T47D (cell line): Measurements from ENCODE around the gene CFAP73.

Experiments
- DNase-seq, 2 experiments: peaks; one replicate each; pipeline versions ENCODE4 v3.0.0 to v3.0.0-alpha.2; 2011 to 2012; ENCODE audit warnings: low read depth in 1 of 2, low spot score in 1 of 2
- JUND ChIP-seq: IDR thresholded peaks from 2 replicates; pipeline ENCODE4 v1.6.1; 2012; ENCODE audit warnings: low read depth
- in situ Hi-C: cut with HindIII; loops from 2 replicates; pipeline ENCODE4 v1.10.0; 2016; ENCODE audit warnings: low sequenced_read_pairs, low pct_unique_long_range_greater_than_20kb

The CFAP73 gene

DNA sequence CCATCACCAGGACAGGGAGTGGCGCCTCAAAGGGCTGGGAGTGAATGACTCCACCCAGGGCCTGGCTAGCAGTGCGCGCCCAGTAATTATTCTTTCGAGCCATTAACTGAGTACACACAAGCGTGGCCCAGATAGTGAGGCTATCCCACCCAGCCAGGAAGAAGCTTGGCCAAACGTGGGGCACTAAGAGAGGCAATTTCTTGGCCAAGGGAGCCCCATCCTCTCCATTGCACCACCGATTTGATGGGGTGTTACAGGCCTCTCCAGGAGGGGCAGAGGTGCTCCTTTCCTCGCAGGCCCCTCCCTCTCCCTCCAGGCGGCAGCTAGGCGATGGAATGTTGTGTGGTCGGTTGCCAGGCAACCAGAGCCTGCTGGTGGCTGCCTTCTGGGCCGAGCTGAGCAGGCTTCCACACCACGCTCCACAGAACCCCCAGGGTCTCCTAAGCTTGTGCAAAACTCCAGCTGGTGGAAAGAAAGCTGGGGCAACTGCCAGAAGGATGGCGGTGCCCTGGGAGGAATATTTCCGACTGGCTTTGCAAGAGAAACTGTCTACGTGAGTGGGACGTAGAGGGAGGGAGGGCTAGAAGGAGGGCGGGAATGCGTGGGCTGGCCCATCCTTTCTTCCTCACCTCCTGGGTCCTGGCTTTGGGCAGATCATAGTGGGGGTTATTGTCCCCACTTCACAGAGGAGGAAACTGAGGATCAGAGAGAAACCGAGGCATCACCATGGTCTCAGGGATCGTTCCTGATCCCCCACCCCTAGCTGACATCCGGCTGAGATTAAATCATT lies at the start of gene CFAP73:
CFAP73 (plus strand) TSS at position 364 of the 790 bp plus-strand sequence; CDS start at position 498, 134 bp downstream.
- DNase-seq: peak; percentile 79 to 92

DNA sequence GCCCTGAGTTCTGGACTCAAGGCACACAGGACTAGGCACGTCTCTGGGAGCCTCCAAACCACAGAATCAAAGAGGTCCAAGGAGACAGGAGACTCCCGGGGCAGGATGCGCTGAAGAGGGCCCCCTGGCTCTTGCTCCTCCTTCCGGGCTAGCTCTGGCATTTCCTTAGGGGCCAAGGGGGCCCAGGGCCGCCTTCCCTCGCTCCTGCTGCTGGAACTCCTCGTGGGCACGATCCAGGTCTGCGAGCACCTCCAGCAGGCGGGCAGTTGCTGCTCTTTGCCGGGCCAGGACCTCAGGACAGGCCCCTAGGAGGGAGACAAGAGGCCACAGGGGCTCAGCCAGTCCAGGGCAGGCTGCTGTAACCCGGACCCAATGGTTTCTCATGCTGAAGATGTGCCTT lies 49.8 kb upstream of the CFAP73 start:
- DNase-seq: no peak
- in situ Hi-C loops: no loop called here
- TF ChIP-seq JUND: no peak

More for the DNA sequence above, at the start of gene CFAP73:
- no peak for TF ChIP-seq JUND
- in situ Hi-C loops: no loop called here

DNA sequence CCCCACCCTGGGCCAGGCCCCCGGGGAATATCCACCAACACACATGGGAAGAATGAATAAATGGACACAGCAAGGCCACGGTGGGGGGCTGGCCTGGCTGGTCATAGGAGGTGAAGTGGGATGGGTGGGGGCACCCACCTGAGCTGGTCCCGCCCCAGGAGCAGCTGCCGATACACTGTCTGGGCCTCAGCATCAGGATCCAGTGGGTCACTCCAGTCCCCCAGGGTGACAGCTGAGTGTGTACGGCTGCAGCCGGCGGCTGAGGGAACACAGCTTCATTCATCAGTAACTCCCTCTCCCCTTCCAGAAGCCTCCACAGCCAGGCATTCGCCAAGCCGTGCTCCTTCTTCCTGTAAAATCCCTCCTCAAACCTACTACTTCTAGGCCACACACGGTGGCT lies 47.8 kb upstream of the CFAP73 start:
- TF ChIP-seq JUND: no peak
- in situ Hi-C loops: no loop called here
- DNase-seq: no peak

DNA sequence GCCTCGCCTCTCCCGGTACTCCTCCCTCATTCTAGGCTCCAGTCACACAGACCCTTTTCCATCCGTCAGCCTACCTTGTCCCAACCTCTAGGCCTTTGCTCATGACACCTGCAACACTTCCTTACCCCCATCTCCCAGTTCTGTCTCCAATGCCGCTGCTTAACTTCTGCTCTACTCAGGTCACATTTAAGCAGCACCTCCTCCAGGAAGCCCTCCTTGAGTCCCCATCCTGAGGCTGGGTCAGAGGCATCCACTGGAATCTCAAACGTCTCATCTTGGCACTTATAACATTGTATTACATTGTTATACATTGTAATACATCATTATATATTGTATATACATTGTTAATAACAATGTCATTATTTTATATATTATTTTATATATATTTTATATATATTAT lies 46.7 kb upstream of the CFAP73 start:
- DNase-seq: no peak
- no peak for TF ChIP-seq JUND
- in situ Hi-C loops: no loop called here

DNA sequence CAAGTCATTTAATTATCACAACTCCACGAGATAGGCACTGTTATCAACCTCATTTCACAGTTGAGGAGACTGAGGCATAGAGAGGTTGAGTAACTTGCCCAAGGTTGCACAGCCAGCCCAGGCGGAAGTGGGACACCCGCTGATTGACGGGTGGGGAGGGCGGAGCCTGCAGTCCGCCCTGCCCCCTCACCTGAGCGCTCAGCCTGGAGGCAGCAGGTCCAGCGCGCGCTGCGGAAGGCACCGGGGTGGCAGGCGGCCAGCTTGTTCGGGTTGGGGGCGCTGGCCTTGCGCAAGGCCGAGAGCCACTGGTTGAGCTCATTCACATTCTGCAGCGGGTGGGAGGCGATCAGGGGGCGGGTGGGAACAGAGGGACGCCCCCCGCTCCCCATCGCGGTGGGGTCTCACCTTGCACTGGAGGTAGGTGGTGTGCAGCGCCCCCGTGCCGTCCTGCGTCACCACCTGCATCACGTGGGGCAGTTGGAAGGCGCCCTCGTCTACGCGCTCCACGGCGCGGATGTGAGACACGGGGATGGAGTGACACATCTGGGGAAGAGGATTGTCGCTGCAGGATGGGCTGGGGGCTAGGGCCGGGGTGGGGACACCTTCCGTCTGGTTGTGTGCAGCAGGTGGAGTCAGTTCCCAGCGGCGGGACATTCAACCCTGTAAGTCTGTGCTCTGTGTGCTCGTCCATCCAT lies 45.6 kb upstream of the CFAP73 start:
- DNase-seq: no peak
- in situ Hi-C loops: no loop called here

DNA sequence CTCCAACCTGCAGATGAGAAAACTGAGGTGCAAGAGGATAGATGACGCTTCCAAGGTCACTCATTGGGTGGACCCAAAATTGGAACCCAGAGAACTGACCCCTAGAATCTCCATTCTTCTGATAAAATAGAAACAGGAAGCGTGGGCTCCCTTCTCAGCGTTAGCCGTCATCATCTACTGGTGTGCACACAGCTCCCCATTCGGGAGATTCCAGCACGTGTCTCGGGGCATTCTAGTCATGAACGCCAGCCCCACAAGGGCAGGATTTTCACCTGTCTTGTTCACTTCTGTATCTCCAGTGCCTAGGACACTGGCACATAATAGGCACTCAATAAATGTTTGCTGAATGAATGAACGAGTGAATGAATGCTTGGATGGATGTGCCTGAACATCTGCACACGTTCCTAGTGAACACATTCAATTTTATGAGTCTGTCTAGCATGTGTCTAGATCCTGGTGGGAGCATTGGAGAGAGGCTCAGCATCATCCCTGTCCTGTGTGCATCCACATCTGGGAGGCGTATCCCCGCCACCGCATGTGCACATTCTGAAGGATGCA lies 44.5 kb upstream of the CFAP73 start:
- no peak for DNase-seq
- in situ Hi-C loops: no loop called here
- no peak for TF ChIP-seq JUND

More for the DNA sequence above, 45.6 kb upstream of the CFAP73 start:
- TF ChIP-seq JUND: no peak

DNA sequence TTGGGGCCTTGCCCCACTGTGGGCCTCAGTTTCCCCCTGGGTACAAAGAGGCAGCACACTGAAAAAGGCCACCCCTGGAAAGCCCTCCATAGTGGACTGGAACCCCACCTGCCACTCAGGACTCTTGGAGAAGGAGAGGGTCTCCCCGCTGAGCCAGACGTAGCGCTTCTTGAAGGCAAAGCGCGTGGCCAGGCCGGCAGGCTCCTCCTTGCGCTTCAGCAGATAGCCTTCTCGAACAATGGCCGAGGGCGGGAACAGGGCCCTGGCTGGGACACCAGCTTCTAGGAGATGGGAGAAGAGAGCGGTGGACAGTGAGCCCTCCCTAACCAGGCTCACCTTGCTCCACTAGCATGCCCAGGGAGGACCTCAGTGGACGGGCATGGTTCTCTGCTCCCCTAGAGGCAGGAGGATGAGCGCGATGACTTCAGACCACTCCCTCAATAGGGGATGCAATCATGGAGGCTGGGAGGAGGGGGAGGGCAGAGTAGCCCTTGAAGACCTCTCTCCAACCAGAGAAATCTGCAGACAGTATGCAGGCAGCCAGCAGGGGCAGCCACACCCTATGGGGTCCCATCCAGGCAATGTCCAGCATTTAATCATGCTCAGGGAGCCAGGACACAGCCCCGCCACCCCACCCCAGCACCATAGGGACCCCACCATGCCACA lies 43.8 kb upstream of the CFAP73 start:
- in situ Hi-C loops: no loop called here
- no peak for TF ChIP-seq JUND
- no peak for DNase-seq

DNA sequence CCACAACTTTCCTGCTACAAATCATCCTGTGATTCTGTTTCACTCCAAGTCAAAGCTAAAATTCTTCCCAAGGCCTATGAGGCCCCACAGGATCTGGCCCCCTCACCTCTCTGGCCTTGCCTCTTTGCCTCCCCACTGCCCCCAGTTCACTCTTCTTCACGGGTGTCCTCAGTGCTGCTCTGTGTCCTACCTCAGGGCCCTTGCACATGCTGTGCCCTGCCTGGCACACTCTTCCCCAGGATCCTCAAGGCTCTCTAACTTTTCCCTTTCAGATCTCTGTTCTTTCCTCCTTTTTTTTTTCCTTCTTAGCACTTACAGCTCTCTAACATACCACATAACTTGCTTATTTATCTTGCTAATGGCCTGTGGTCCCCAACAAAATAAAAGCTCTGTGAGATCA lies 43.2 kb upstream of the CFAP73 start:
- DNase-seq: no peak
- in situ Hi-C loops: no loop called here
- TF ChIP-seq JUND: no peak

GRCh38 chr12:113108308-113108707 lies 41.2 kb upstream of the CFAP73 start:
- in situ Hi-C loops: no loop called here
- no peak for DNase-seq
- no peak for TF ChIP-seq JUND

DNA sequence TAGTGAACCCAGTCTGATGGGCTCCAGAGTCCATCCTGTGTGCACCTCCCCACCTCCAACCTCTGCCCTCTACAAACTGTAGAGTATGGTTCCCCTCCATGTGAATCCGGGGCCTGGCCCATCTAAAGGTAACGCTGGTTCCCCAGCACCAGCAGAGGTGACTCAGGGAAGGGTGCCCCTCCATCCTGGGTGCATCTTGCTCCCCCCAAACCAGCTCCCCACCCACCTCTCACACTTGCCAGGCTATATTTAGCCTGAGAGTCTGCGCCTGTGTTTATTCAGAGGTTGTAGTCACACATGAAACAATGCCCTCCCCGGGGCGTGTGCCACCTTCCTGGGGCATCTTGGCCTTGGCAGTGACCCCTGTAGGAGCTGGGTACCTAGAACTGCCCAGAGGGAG lies 40.2 kb upstream of the CFAP73 start:
- in situ Hi-C loops: no loop called here
- no peak for DNase-seq
- TF ChIP-seq JUND: no peak

GRCh38 chr12:113109872-113110599 lies 39.5 kb upstream of the CFAP73 start:
- in situ Hi-C loops: no loop called here
- no peak for DNase-seq
- TF ChIP-seq JUND: no peak

GRCh38 chr12:113111247-113111646 lies 38.3 kb upstream of the CFAP73 start:
- in situ Hi-C loops: no loop called here
- no peak for DNase-seq
- no peak for TF ChIP-seq JUND
